K562 (cell line): Measurements from ENCODE around the gene PNRC2. TPM values are rescaled to one million over a fixed set of nuclear protein-coding genes. Genes with fewer than 3 reads are reported as not detected.

Experiments used
- ATAC-seq: fragments of 200-7000 bp; cut with Tn5 transposase; 3 replicates; pipeline ENCODE4 v1.9.1; 2020; ENCODE audit warnings: moderate library complexity
- BruUV-seq: library from RNA; stranded (reverse); fragments of 400-500 nt; replicated peaks from 2 replicates; lab custom pipeline; 2021; lab: Mats Ljungman, UMichigan
- CTCF ChIA-PET: fragments of 300-600 bp; formaldehyde crosslinking; extraction: SDS; loops from one replicate; lab custom pipeline; 2021; ENCODE audit warnings: low intra/inter-chr PET ratio; lab: Yijun Ruan, JAX
- POLR2A ChIA-PET: fragments of 300-600, 350-650 bp; sonication (Branson Sonifier 250); formaldehyde crosslinking; extraction: SDS; loops from one replicate; lab custom pipeline; 2021; ENCODE audit warnings: antibody characterized with exemption, inconsistent platforms; lab: Yijun Ruan, JAX
- DNase-seq, 4 experiments: peaks; one replicate each; pipeline versions ENCODE4 v3.0.0 to v3.0.0-alpha.2; 2011 to 2018; ENCODE audit warnings: low spot score in 3 of 4, mixed read lengths in 3 of 4; ENCODE audit errors: extremely low read depth in 1 of 4
- FAIRE-seq: peaks from 2 replicates; lab custom pipeline; 2011; peaks lifted over from hg19 to GRCh38; lab: Jason Lieb, UNC
- H2AFZ ChIP-seq: 2 replicates; pipeline ENCODE4 v1.6.0; 2011; ENCODE audit warnings: low read depth, low read length, control low read depth, inconsistent platforms
- H3K27ac ChIP-seq: fragments of 200-600 bp; 3 replicates; pipeline ENCODE4 v1.8.0; 2011; ENCODE audit warnings: low read depth, mild to moderate bottlenecking, control low read depth, inconsistent platforms, low read length, moderate library complexity, mixed read lengths; ENCODE audit errors: extremely low read depth
- H3K27me3 ChIP-seq, 2 experiments: fragments of 300-600 bp in 1 of 2; 2 replicates in 1 of 2; 3 replicates in 1 of 2; pipeline versions ENCODE4 v1.6.0 to v1.8.0; 2011; ENCODE audit warnings: inconsistent platforms in 2 of 2, low read length in 2 of 2, mild to moderate bottlenecking in 1 of 2, mixed read lengths in 1 of 2, moderate library complexity in 1 of 2; ENCODE audit not compliant: control insufficient read depth in 2 of 2, insufficient read depth in 2 of 2
- H3K36me3 ChIP-seq: fragments of 300-600 bp; 3 replicates; pipeline ENCODE4 v1.8.0; 2011; ENCODE audit warnings: mild to moderate bottlenecking, low read length, inconsistent platforms; ENCODE audit not compliant: control insufficient read depth, insufficient read depth
- H3K4me1 ChIP-seq, 2 experiments: fragments of 200-600 bp in 1 of 2; replicated peaks in 1 of 2; 2 replicates in 1 of 2; 3 replicates in 1 of 2; pipeline versions ENCODE4 v1.5.1 to v1.8.0; 2011; ENCODE audit warnings: inconsistent platforms in 2 of 2, low read length in 2 of 2, mild to moderate bottlenecking in 1 of 2, mixed read lengths in 1 of 2, moderate library complexity in 1 of 2; ENCODE audit not compliant: control insufficient read depth in 2 of 2, insufficient read depth in 2 of 2
- H3K4me2 ChIP-seq: 2 replicates; pipeline ENCODE4 v1.6.1; 2011; ENCODE audit warnings: low read length, control low read depth, inconsistent platforms, mixed read lengths; ENCODE audit not compliant: insufficient read depth
- H3K4me3 ChIP-seq: fragments of 200-600 bp; sonication (generic), shearing (Covaris generic); 2 replicates; pipeline ENCODE4 v1.5.1; 2016; ENCODE audit warnings: control low read depth, inconsistent platforms
- H3K79me2 ChIP-seq: fragments of 200-600 bp; 3 replicates; pipeline ENCODE4 v1.8.0; 2011; ENCODE audit warnings: low read length, inconsistent platforms; ENCODE audit not compliant: control insufficient read depth, insufficient read depth
- H3K9ac ChIP-seq, 2 experiments: 2 replicates each; pipeline versions ENCODE4 v1.6.0 to v1.6.1; 2011; ENCODE audit warnings: low read depth in 2 of 2, low read length in 2 of 2, control low read depth in 1 of 2, inconsistent platforms in 1 of 2, mild to moderate bottlenecking in 1 of 2, mixed read lengths in 1 of 2; ENCODE audit not compliant: insufficient read depth in 1 of 2
- H3K9me1 ChIP-seq: one replicate; pipeline ENCODE4 v1.6.0; 2011; ENCODE audit warnings: inconsistent platforms, mild to moderate bottlenecking, low read length, moderate library complexity; ENCODE audit not compliant: control insufficient read depth, insufficient read depth
- H3K9me3 ChIP-seq: replicated peaks from 2 replicates; pipeline ENCODE4 v1.5.1; 2011; ENCODE audit warnings: low read depth, low read length, inconsistent platforms; ENCODE audit not compliant: control insufficient read depth, insufficient read depth
- H4K20me1 ChIP-seq: replicated peaks from 2 replicates; pipeline ENCODE4 v1.6.1; 2011; ENCODE audit warnings: low read length, inconsistent platforms, mixed read lengths; ENCODE audit not compliant: control insufficient read depth, insufficient read depth
- COPS2 ChIP-seq: fragments of 450-650 bp; conservative IDR thresholded peaks from 2 replicates; pipeline ENCODE4 v1.6.1; 2016; ENCODE audit warnings: mild to moderate bottlenecking, moderate library complexity
- CTCF ChIP-seq, 3 experiments: IDR thresholded peaks in 2 of 3; conservative IDR thresholded peaks in 1 of 3; 2 replicates each; pipeline ENCODE4 v1.5.1; 2011 to 2012; ENCODE audit warnings: low read length in 3 of 3, mild to moderate bottlenecking in 3 of 3, control low read depth in 2 of 3, improper control_type of control experiment in 1 of 3, inconsistent platforms in 1 of 3, low read depth in 1 of 3, mixed read lengths in 1 of 3, moderate library complexity in 1 of 3; ENCODE audit not compliant: insufficient read depth in 2 of 3
- CTCFL ChIP-seq: IDR thresholded peaks from 2 replicates; pipeline ENCODE4 v1.6.1; 2011; ENCODE audit warnings: borderline replicate concordance, low read depth, mild to moderate bottlenecking, moderate library complexity, low read length; ENCODE audit not compliant: insufficient read depth, poor library complexity, severe bottlenecking
- POLR2H ChIP-seq: IDR thresholded peaks from 2 replicates; pipeline ENCODE4 v1.6.1; 2016; ENCODE audit warnings: missing genetic modification characterization, low read depth, mild to moderate bottlenecking, control low read depth, missing compliant biosample characterization, moderate library complexity
- RBM15 ChIP-seq: fragments of 200-400 bp; formaldehyde crosslinking; IDR thresholded peaks from 2 replicates; pipeline ENCODE4 v1.6.1; 2018; ENCODE audit warnings: mild to moderate bottlenecking, low read length, moderate library complexity; ENCODE audit not compliant: insufficient read depth
- RUNX1 ChIP-seq: sonication (generic); IDR thresholded peaks from 2 replicates; pipeline ENCODE4 v1.6.1; 2016; ENCODE audit warnings: antibody characterized with exemption, low read depth
- ZNF143 ChIP-seq: sonication (generic); formaldehyde crosslinking; IDR thresholded peaks from 2 replicates; pipeline ENCODE4 v1.9.0; 2022; ENCODE audit warnings: mild to moderate bottlenecking, missing genetic modification reagents
- ZNF384 ChIP-seq: IDR thresholded peaks from 2 replicates; pipeline ENCODE4 v1.6.1; 2012; ENCODE audit warnings: low read depth, low read length, improper control_type of control experiment
- WGBS: fragments of 100-300 bp; shearing (Covaris generic); methylation state at CpG from one replicate; pipeline ENCODE4 v1.1.6; 2016; ENCODE audit warnings: low coverage, mixed read lengths; ENCODE audit not compliant: insufficient coverage; ENCODE audit errors: missing lambda C conversion rate; 5-methylcytosine and 5-hydroxymethylcytosine counted together
- in situ Hi-C: fragments of 300-500 bp; cut with MboI; formaldehyde crosslinking; loops from 4 replicates; pipeline ENCODE4 v1.15.0; 2018; ENCODE audit warnings: inconsistent platforms, mixed read lengths
- intact Hi-C: fragments of 100-400 bp; cut with micrococcal nuclease; formaldehyde crosslinking; loops from 2 replicates; pipeline ENCODE4 v1.14.2; 2022
- polyA plus RNA-seq, 8 experiments: library from polyadenylated mRNA; depleted of rRNA in 4 of 8; stranded (reverse) in 5 of 8; unstranded in 3 of 8; fragments of >200 nt; fragmentation: Nextera tagmentation in 2 of 8; fragmentation: Illumina TruSeq in 1 of 8; extraction: Ambion mirVana in 2 of 8; extraction: Trizol in 1 of 8; gene quantifications; 2 replicates each; pipeline versions ENCODE4 v1.2.1 to v1.2.3, GENCODE V29; 2011 to 2014; ENCODE audit warnings: inconsistent platforms in 1 of 8, missing spikeins in 1 of 8
- total RNA-seq, 7 experiments: library from RNA; depleted of rRNA in 6 of 7; stranded (reverse); fragments of >200 nt in 6 of 7; fragmentation: Illumina TruSeq in 2 of 7; extraction: Trizol in 2 of 7; gene quantifications; 2 replicates each; pipeline versions ENCODE4 v1.2.1 to v1.2.3, GENCODE V29; 2011 to 2021; ENCODE audit warnings: low replicate concordance in 1 of 7
- TF ChIP-seq, protein P1 (sequence below): sonication (generic); formaldehyde crosslinking; IDR thresholded peaks from 2 replicates; pipeline ENCODE4 v1.9.0; 2022; ENCODE audit warnings: mild to moderate bottlenecking, missing genetic modification reagents
- TF ChIP-seq, protein P2 (sequence below): fragments of 450-650 bp; IDR thresholded peaks from 2 replicates; pipeline ENCODE4 v1.7.0; 2016; ENCODE audit warnings: borderline replicate concordance

Gene PNRC2
- total and polyA plus RNA-seq, 9 of the 15 experiments (the other 6 are each of a cell fraction or from before 2014, with no cell fraction given): 127 to 303 (median 203) TPM

DNA sequence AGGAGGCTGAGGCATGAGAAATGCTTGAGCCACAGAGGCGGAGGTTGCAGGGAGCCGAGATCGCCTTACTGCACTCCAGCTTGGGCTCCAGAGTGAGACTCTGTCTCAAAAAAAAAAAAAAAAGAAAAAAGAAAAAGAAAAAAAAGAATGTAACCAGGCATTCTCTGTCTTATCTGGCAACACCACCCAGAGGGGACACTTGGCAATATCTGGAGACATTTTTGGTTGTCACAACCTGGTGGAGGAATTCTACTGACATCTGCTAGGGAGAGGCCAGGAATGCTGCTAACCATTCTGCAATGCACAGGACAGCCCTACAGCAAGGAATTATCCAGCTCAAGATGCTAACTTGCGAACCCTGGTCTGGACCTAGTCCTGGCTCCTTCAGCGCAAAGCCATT lies 44.2 kb upstream of the PNRC2 start:
- no peak overlapping the region for H3K4me2 ChIP-seq
- peak; percentile 6 for FAIRE-seq
- TF ChIP-seq ZNF384 (peak; percentile 83), CTCF (IDR thresholded peaks at IDR 0.05 in 2 of 3, conservative IDR thresholded peaks at IDR 0.05 in 1 of 3; ENCODE audit: insufficient read depth in 2 of 3, low read depth in 1 of 3, low read length in 3 of 3) (peak in 2 of 3 experiments; percentile 24 to 27; a peak in 2 of 6 replicates), POLR2H (tag) (no peak), ZNF143 (no peak), RBM15 (no peak), COPS2 (no peak), RUNX1 (no peak), CTCFL (no peak)
- TF ChIP-seq, protein P1, sequence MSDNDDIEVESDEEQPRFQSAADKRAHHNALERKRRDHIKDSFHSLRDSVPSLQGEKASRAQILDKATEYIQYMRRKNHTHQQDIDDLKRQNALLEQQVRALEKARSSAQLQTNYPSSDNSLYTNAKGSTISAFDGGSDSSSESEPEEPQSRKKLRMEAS (CRISPR knock-in tag): 0 out of 2 replicates have a peak, but pooled peaks have one; percentile 1
- TF ChIP-seq, protein P2, sequence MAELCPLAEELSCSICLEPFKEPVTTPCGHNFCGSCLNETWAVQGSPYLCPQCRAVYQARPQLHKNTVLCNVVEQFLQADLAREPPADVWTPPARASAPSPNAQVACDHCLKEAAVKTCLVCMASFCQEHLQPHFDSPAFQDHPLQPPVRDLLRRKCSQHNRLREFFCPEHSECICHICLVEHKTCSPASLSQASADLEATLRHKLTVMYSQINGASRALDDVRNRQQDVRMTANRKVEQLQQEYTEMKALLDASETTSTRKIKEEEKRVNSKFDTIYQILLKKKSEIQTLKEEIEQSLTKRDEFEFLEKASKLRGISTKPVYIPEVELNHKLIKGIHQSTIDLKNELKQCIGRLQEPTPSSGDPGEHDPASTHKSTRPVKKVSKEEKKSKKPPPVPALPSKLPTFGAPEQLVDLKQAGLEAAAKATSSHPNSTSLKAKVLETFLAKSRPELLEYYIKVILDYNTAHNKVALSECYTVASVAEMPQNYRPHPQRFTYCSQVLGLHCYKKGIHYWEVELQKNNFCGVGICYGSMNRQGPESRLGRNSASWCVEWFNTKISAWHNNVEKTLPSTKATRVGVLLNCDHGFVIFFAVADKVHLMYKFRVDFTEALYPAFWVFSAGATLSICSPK: 0 out of 2 replicates have a peak, but pooled peaks have one; percentile 10

More for the DNA sequence above, 44.2 kb upstream of the PNRC2 start:
- H4K20me1 ChIP-seq: no peaks in the 10 kb centered on the region
- CTCF ChIA-PET: interaction anchor here (1.0 to 2.3 kb wide), 3 partner anchors 105 to 143 kb away, joined by 3 to 22 read pairs (median 12); no protein-coding TSS in a partner anchor
- no peaks in the 10 kb centered on the region for H3K27me3 ChIP-seq
- no peaks in the 10 kb centered on the region for H3K9me1 ChIP-seq
- no peak overlapping the region for H3K9ac ChIP-seq
- DNase-seq (peak in 1 of 4 experiments; percentile 34), ATAC-seq (no peak; the same call in 2 of the 3 replicates)
- in situ Hi-C loops: no loop called here
- H2AFZ ChIP-seq: peak overlapping the region; percentile 75; the same call in 1 of the 2 replicates
- BruUV-seq: no TSS peak
- no peak overlapping the region for H3K27ac ChIP-seq
- POLR2A ChIA-PET: interaction anchor here (1.8 kb wide), 1 partner anchor 224 kb away, joined by 4 read pairs; the partner anchor contains the start of gene RPL11
- H3K4me3 ChIP-seq: no peak overlapping the region
- H3K36me3 ChIP-seq: no peaks in the 10 kb centered on the region
- H3K4me1 ChIP-seq: peaks cover 35 to 47% of the 10 kb centered on the region in 2 experiments
- H3K9me3 ChIP-seq: no peaks in the 10 kb centered on the region
- WGBS: 68% methylated on average over 5 of the region's 5 CpGs
- intact Hi-C loops: loop anchor here (5.0 kb wide), 1 partner anchor 48 kb away; the partner anchor contains the start of gene FUCA1
- no peaks in the 10 kb centered on the region for H3K79me2 ChIP-seq
